Lung (tissue), 12 donors: ENCODE measurements around the gene SHF. TPM values are rescaled to one million over a fixed set of nuclear protein-coding genes. Genes with fewer than 3 reads are reported as not detected.

Experiments used
- ATAC-seq: fragments of 200-7000 bp; cut with Tn5 transposase; one replicate; pipeline ENCODE4 v1.9.1; 2020; ENCODE audit warnings: moderate number of reproducible peaks; ENCODE audit not compliant: insufficient read depth, low FRiP score
- DNase-seq, 3 donors: peaks; one replicate each; pipeline ENCODE4 v3.0.0-alpha.2; 2013 to 2017
- H3K27ac ChIP-seq, 2 donors: one replicate each; pipeline ENCODE4 v1.5.1; 2013; ENCODE audit warnings: mild to moderate bottlenecking in 2 of 2, moderate library complexity in 2 of 2, control low read depth in 1 of 2, inconsistent platforms in 1 of 2, low read depth in 1 of 2, low read length in 1 of 2
- H3K27me3 ChIP-seq, 3 donors: one replicate each; pipeline ENCODE4 v1.5.1; 2013; ENCODE audit warnings: low read length in 2 of 3; ENCODE audit not compliant: control insufficient read depth in 3 of 3, insufficient read depth in 3 of 3
- H3K36me3 ChIP-seq, 4 donors: one replicate each; pipeline ENCODE4 v1.5.1; 2013; ENCODE audit warnings: low read length in 4 of 4, mild to moderate bottlenecking in 1 of 4, moderate library complexity in 1 of 4; ENCODE audit not compliant: control insufficient read depth in 4 of 4, insufficient read depth in 4 of 4
- H3K4me1 ChIP-seq, 5 donors: one replicate each; pipeline ENCODE4 v1.5.1; 2013; ENCODE audit warnings: low read length in 5 of 5, mild to moderate bottlenecking in 2 of 5, moderate library complexity in 1 of 5; ENCODE audit not compliant: control insufficient read depth in 5 of 5, insufficient read depth in 5 of 5
- H3K4me3 ChIP-seq: one replicate; pipeline ENCODE4 v1.5.1; 2013; ENCODE audit warnings: mild to moderate bottlenecking, control low read depth, moderate library complexity
- H3K9ac ChIP-seq, 2 donors: one replicate each; pipeline ENCODE4 v1.5.1; 2013; ENCODE audit warnings: low read length in 2 of 2, control low read depth in 1 of 2; ENCODE audit not compliant: insufficient read depth in 1 of 2
- H3K9me3 ChIP-seq, 4 donors: one replicate each; pipeline ENCODE4 v1.5.1; 2013; ENCODE audit warnings: low read length in 3 of 4, mild to moderate bottlenecking in 1 of 4, moderate library complexity in 1 of 4; ENCODE audit not compliant: control insufficient read depth in 4 of 4, insufficient read depth in 3 of 4
- CTCF ChIP-seq: IDR thresholded peaks from 2 replicates; pipeline ENCODE4 v1.5.1; 2012; ENCODE audit warnings: mild to moderate bottlenecking; ENCODE audit errors: control extremely low read depth, extremely low read depth
- WGBS, 2 donors: extraction: QIAGEN DNeasy Blood & Tissue Kit; methylation state at CpG; one replicate each; pipeline ENCODE4 v1.1.7; 2013; 5-methylcytosine and 5-hydroxymethylcytosine counted together
- polyA plus RNA-seq, 2 donors: library from polyadenylated mRNA; stranded (reverse); fragments of 200-250 nt; gene quantifications; one replicate each; pipeline ENCODE4 v1.2.1, GENCODE V29; 2013
- total RNA-seq, 2 donors: library from RNA; depleted of rRNA in 1 of 2; stranded (reverse); fragments of >200 nt in 1 of 2; gene quantifications; one replicate each; pipeline ENCODE4 v1.2.1, GENCODE V29; 2014 to 2021
- donor health status: control.
- donor health status: control.
- donor health status: Bipolar disorder and iron deficiency.
- donor health status: healthy.
- donor health status: DM: yes; HTN: yes; CAD: no.

The SHF gene
- total and polyA plus RNA-seq, 4 donors = 1.9 to 15.9 (median 4.0) TPM

- 89 to 91% methylated on average over 6 of the region's 6 CpGs for WGBS, 2 donors
- Histone ChIP-seq H3K36me3 (peaks cover 0 to 7% (median 6%) of the 10 kb centered on the region in 4 donors), H3K4me1 (peaks cover 0 to 8% (median 0%) of the 10 kb centered on the region in 5 donors), H3K27me3 (no peaks in the 10 kb centered on the region), H3K27ac (no peak overlapping the region), H3K9me3 (peaks cover 0 to 1% (median 0%) of the 10 kb centered on the region in 4 donors), H3K4me3 (no peak overlapping the region), H3K9ac (no peak overlapping the region)
- no peak for TF ChIP-seq CTCF
- DNase-seq (no peak), ATAC-seq (no peak)
Observed at GRCh38 chr15:45174069-45174468, 13.7 kb downstream of the SHF start.

- Histone ChIP-seq H3K36me3 (peaks cover 0 to 7% (median 5%) of the 10 kb centered on the region in 4 donors), H3K27me3 (no peaks in the 10 kb centered on the region), H3K4me3 (no peak overlapping the region), H3K9ac (no peak overlapping the region), H3K27ac (no peak overlapping the region), H3K4me1 (peaks cover 0 to 8% (median 2%) of the 10 kb centered on the region in 5 donors), H3K9me3 (peaks cover 0 to 1% (median 0%) of the 10 kb centered on the region in 4 donors)
- WGBS, 2 donors = 95 to 96% methylated on average over 12 of the region's 12 CpGs
- TF ChIP-seq CTCF = no peak
- ATAC-seq (no peak), DNase-seq (no peak)
Observed at GRCh38 chr15:45171912-45172311, 15.9 kb downstream of the SHF start.

- H3K9me3 ChIP-seq = peaks cover 0 to 1% (median 0%) of the 10 kb centered on the region in 4 donors
- no peak overlapping the region for H3K4me3 ChIP-seq
- peaks cover 0 to 18% (median 6%) of the 10 kb centered on the region in 5 donors for H3K4me1 ChIP-seq
- ATAC-seq = no peak
- no peak overlapping the region for H3K27ac ChIP-seq
- peaks cover 0 to 5% (median 2%) of the 10 kb centered on the region in 4 donors for H3K36me3 ChIP-seq
- no peak overlapping the region for H3K9ac ChIP-seq
- DNase-seq = no peak
- WGBS, 2 donors = 64 to 72% methylated on average over 4 of the region's 4 CpGs
- no peaks in the 10 kb centered on the region for H3K27me3 ChIP-seq
- no peak for TF ChIP-seq CTCF
Observed at GRCh38 chr15:45169608-45170480, 17.9 kb downstream of the SHF start.
